H9 (cell line): ENCODE measurements around the gene AHSG. TPM values are rescaled to one million over a fixed set of nuclear protein-coding genes. Genes with fewer than 3 reads are reported as not detected.
A peak's percentile ranks its signal among the peaks of the same experiment; 100 is the strongest.
"Not testable (repeated sequence)": the region's sequence is repeated elsewhere in the genome, so short reads cannot be mapped to it uniquely, and the experiment has no call there.

ENCODE experiments used
- DNase-seq: peaks from one replicate; pipeline ENCODE4 v3.0.0-alpha.2; 2017
- H2AFZ ChIP-seq: one replicate; pipeline ENCODE4 v1.6.1; 2013; ENCODE audit warnings: mild to moderate bottlenecking, low read length, control low read depth, moderate library complexity
- H2AK5ac ChIP-seq: 2 replicates; pipeline ENCODE4 v1.6.1; 2013; ENCODE audit warnings: low read length, control low read depth, mixed read lengths; ENCODE audit not compliant: insufficient read length
- H2BK120ac ChIP-seq: one replicate; pipeline ENCODE4 v1.6.1; 2013; ENCODE audit warnings: low read depth, mild to moderate bottlenecking, low read length, control low read depth, inconsistent platforms; ENCODE audit not compliant: poor library complexity, severe bottlenecking
- H2BK12ac ChIP-seq: 2 replicates; pipeline ENCODE4 v1.6.1; 2013; ENCODE audit warnings: low read length, control low read depth, mixed read lengths, low read depth; ENCODE audit not compliant: insufficient read length
- H2BK15ac ChIP-seq: 2 replicates; pipeline ENCODE4 v1.6.1; 2013; ENCODE audit warnings: low read depth, low read length, control low read depth
- H2BK20ac ChIP-seq: one replicate; pipeline ENCODE4 v1.6.1; 2013; ENCODE audit warnings: low read depth, mild to moderate bottlenecking, low read length, control low read depth, inconsistent platforms; ENCODE audit not compliant: poor library complexity, severe bottlenecking
- H2BK5ac ChIP-seq: 2 replicates; pipeline ENCODE4 v1.6.1; 2013; ENCODE audit warnings: low read length, control low read depth, mixed read lengths; ENCODE audit not compliant: insufficient read length
- H3K14ac ChIP-seq: 2 replicates; pipeline ENCODE4 v1.6.1; 2013; ENCODE audit warnings: low read length, control low read depth; ENCODE audit not compliant: insufficient read depth
- H3K18ac ChIP-seq: 2 replicates; pipeline ENCODE4 v1.6.1; 2013; ENCODE audit warnings: low read depth, mild to moderate bottlenecking, mixed read lengths, low read length, control low read depth; ENCODE audit not compliant: insufficient read length
- H3K23ac ChIP-seq: 2 replicates; pipeline ENCODE4 v1.6.1; 2013; ENCODE audit warnings: low read length, control low read depth, mixed read lengths, low read depth; ENCODE audit not compliant: insufficient read length
- H3K23me2 ChIP-seq: 2 replicates; pipeline ENCODE4 v1.6.1; 2013; ENCODE audit warnings: low read depth, mild to moderate bottlenecking, mixed read lengths, low read length, control low read depth; ENCODE audit not compliant: insufficient read length, poor library complexity, severe bottlenecking
- H3K27ac ChIP-seq: 2 replicates; pipeline ENCODE4 v1.5.1; 2013; ENCODE audit warnings: low read length, control low read depth, mixed read lengths, low read depth; ENCODE audit not compliant: insufficient read length
- H3K27me3 ChIP-seq: 2 replicates; pipeline ENCODE4 v1.6.1; 2013; ENCODE audit warnings: low read length, control low read depth, inconsistent platforms; ENCODE audit not compliant: insufficient read depth
- H3K4ac ChIP-seq: 2 replicates; pipeline ENCODE4 v1.6.1; 2013; ENCODE audit warnings: low read depth, mild to moderate bottlenecking, control low read depth, inconsistent platforms, low read length, moderate library complexity
- H3K4me1 ChIP-seq: 2 replicates; pipeline ENCODE4 v1.6.1; 2013; ENCODE audit warnings: low read length, control low read depth, inconsistent platforms; ENCODE audit not compliant: insufficient read depth
- H3K4me2 ChIP-seq: 2 replicates; pipeline ENCODE4 v1.6.1; 2013; ENCODE audit warnings: low read length, control low read depth, mixed read lengths; ENCODE audit not compliant: insufficient read length, insufficient read depth
- H3K56ac ChIP-seq: 2 replicates; pipeline ENCODE4 v1.6.1; 2013; ENCODE audit warnings: low read depth, mild to moderate bottlenecking, mixed read lengths, low read length, control low read depth; ENCODE audit not compliant: insufficient read length
- H3K79me1 ChIP-seq: 2 replicates; pipeline ENCODE4 v1.6.1; 2013; ENCODE audit warnings: low read depth, mild to moderate bottlenecking, moderate library complexity, low read length, control low read depth, inconsistent platforms; ENCODE audit not compliant: insufficient read depth, poor library complexity, severe bottlenecking
- H3K79me2 ChIP-seq: 2 replicates; pipeline ENCODE4 v1.6.1; 2013; ENCODE audit warnings: low read length, control low read depth, inconsistent platforms; ENCODE audit not compliant: insufficient read depth
- H3K9ac ChIP-seq: 2 replicates; pipeline ENCODE4 v1.6.1; 2013; ENCODE audit warnings: low read length, control low read depth, mixed read lengths; ENCODE audit not compliant: insufficient read length; ENCODE audit errors: extremely low read depth
- H3K9me3 ChIP-seq: one replicate; pipeline ENCODE4 v1.6.1; 2013; ENCODE audit warnings: low read depth, low read length, inconsistent platforms; ENCODE audit not compliant: control insufficient read depth
- H3T11ph ChIP-seq: one replicate; pipeline ENCODE4 v1.6.1; 2013; ENCODE audit warnings: mild to moderate bottlenecking, low read length, control low read depth, inconsistent platforms
- H4K20me1 ChIP-seq: one replicate; pipeline ENCODE4 v1.6.1; 2013; ENCODE audit not compliant: control insufficient read depth, insufficient read length, insufficient read depth
- H4K5ac ChIP-seq: 2 replicates; pipeline ENCODE4 v1.6.1; 2013; ENCODE audit warnings: low read depth, mild to moderate bottlenecking, mixed read lengths, low read length, control low read depth; ENCODE audit not compliant: insufficient read length
- H4K8ac ChIP-seq: replicated peaks from 2 replicates; pipeline ENCODE4 v1.6.1; 2013; ENCODE audit warnings: low read length, control low read depth, mixed read lengths, low read depth; ENCODE audit not compliant: insufficient read length
- H4K91ac ChIP-seq: 2 replicates; pipeline ENCODE4 v1.6.1; 2013; ENCODE audit warnings: low read depth, mild to moderate bottlenecking, moderate library complexity, mixed read lengths, low read length, control low read depth; ENCODE audit not compliant: insufficient read length
- H3K27ac Mint-ChIP-seq, 3 experiments: 2 replicates in 2 of 3; 3 replicates in 1 of 3; pipeline ENCODE4 v1.8.0; 2020 to 2021; ENCODE audit warnings: mixed read lengths in 3 of 3, mild to moderate bottlenecking in 1 of 3, moderate library complexity in 1 of 3
- H3K27me3 Mint-ChIP-seq: 2 replicates; pipeline ENCODE4 v1.8.0; 2021; ENCODE audit warnings: low read depth, mild to moderate bottlenecking, moderate library complexity, mixed read lengths
- H3K36me3 Mint-ChIP-seq, 3 experiments: 2 replicates in 2 of 3; 3 replicates in 1 of 3; pipeline ENCODE4 v1.8.0; 2020 to 2021; ENCODE audit warnings: low read depth in 3 of 3, mixed read lengths in 3 of 3; ENCODE audit not compliant: insufficient read depth in 1 of 3
- H3K4me1 Mint-ChIP-seq, 2 experiments: 2 replicates each; pipeline ENCODE4 v1.8.0; 2020; ENCODE audit warnings: mixed read lengths in 2 of 2
- H3K4me3 Mint-ChIP-seq, 2 experiments: 2 replicates in 1 of 2; 3 replicates in 1 of 2; pipeline ENCODE4 v1.8.0; 2020 to 2021; ENCODE audit warnings: mild to moderate bottlenecking in 2 of 2, mixed read lengths in 2 of 2, moderate library complexity in 1 of 2
- H3K9me3 Mint-ChIP-seq, 2 experiments: 2 replicates in 1 of 2; 3 replicates in 1 of 2; pipeline ENCODE4 v1.8.0; 2020; ENCODE audit warnings: mild to moderate bottlenecking in 2 of 2, mixed read lengths in 2 of 2, moderate library complexity in 1 of 2
- CTCF ChIP-seq: fragments of 200-600 bp; sonication (generic); conservative IDR thresholded peaks from 3 replicates; pipeline ENCODE4 v1.8.0; 2021; ENCODE audit warnings: antibody characterized with exemption, mild to moderate bottlenecking
- WGBS: extraction: QIAGEN DNeasy Blood & Tissue Kit; methylation state at CpG from one replicate; pipeline ENCODE4 v1.1.7; 2013; ENCODE audit warnings: missing lambda C conversion rate, low lambda C conversion rate, mixed read lengths; ENCODE audit not compliant: insufficient read length; ENCODE audit errors: extremely low coverage; 5-methylcytosine and 5-hydroxymethylcytosine counted together
- total RNA-seq: library from RNA; stranded (reverse); gene quantifications from 2 replicates; pipeline ENCODE4 v1.2.1, GENCODE V29; 2021

Gene AHSG
- total RNA-seq, 1 experiment from 2014 or later, result not detected

- no peak within 1 kb of the TSS for H2BK20ac ChIP-seq
- no peak within 1 kb of the TSS for H4K91ac ChIP-seq
- Mint-ChIP-seq H3K36me3 (peaks cover 0 to under 1% (median under 1%) of the 10 kb centered on the region in 3 experiments; a peak in 5 of 7 replicates), H3K4me1 (peaks cover 22 to 28% of the 10 kb centered on the region in 2 experiments), H3K4me3 (peak within 1 kb of the TSS; percentile 87 to 89), H3K9me3 (no peaks in the 10 kb centered on the region), H3K27me3 (no peaks in the 10 kb centered on the region), H3K27ac (peak within 1 kb of the TSS; percentile 88 to 91 (median 91); a peak in 6 of 7 replicates)
- peak; percentile 94 for DNase-seq
- H3K23me2 ChIP-seq, result peaks cover 10% of the 10 kb centered on the region
- no peak within 1 kb of the TSS for H3K14ac ChIP-seq
- no peak within 1 kb of the TSS for H2AK5ac ChIP-seq
- no peak within 1 kb of the TSS for H2BK15ac ChIP-seq
- no peak within 1 kb of the TSS for H4K5ac ChIP-seq
- H3K23ac ChIP-seq, result no peak within 1 kb of the TSS
- peak within 1 kb of the TSS; percentile 12 for H2AFZ ChIP-seq
- peak within 1 kb of the TSS; percentile 91 for H3K4me2 ChIP-seq
- H3K4ac ChIP-seq, result no peak within 1 kb of the TSS
- H4K20me1 ChIP-seq, result peaks cover 3% of the 10 kb centered on the region
- H2BK120ac ChIP-seq, result no peak within 1 kb of the TSS
- no peaks in the 10 kb centered on the region for H3K9me3 ChIP-seq
- H3T11ph ChIP-seq, result no peak within 1 kb of the TSS
- no peaks in the 10 kb centered on the region for H3K4me1 ChIP-seq
- H3K56ac ChIP-seq, result no peak within 1 kb of the TSS
- peaks cover 7% of the 10 kb centered on the region for H3K79me2 ChIP-seq
- H3K79me1 ChIP-seq, result no peaks in the 10 kb centered on the region
- H3K18ac ChIP-seq, result peak within 1 kb of the TSS; percentile 5
- TF ChIP-seq CTCF, result no peak
- H3K9ac ChIP-seq, result peak within 1 kb of the TSS; percentile 70
- no peak within 1 kb of the TSS for H4K8ac ChIP-seq
- H3K27ac ChIP-seq, result peak within 1 kb of the TSS; percentile 24
- no CpG with 5 or more reads among the region's 66 CpGs for WGBS
- H2BK12ac ChIP-seq, result no peak within 1 kb of the TSS
- no peak within 1 kb of the TSS for H2BK5ac ChIP-seq
- H3K27me3 ChIP-seq, result no peaks in the 10 kb centered on the region
These were observed 45.6 kb upstream of the AHSG start, which contains the start of gene TBCCD1 for GRCh38 chr3:186567072-186567921. Gene TBCCD1 (minus strand): TSS chr3:186567339. CDS start chr3:186564329, 3,010 bp downstream.

GRCh38 chr3:186569361-186569760 lies 43.5 kb upstream of the AHSG start:
- Mint-ChIP-seq H3K36me3 (peaks cover 7 to 19% (median 17%) of the 10 kb centered on the region in 3 experiments; a peak in 6 of 7 replicates), H3K4me3 (peak overlapping the region; percentile 89 to 92), H3K4me1 (peaks cover 22 to 28% of the 10 kb centered on the region in 2 experiments), H3K27ac (peak overlapping the region in 2 of 3 experiments; percentile 91 to 98; a peak in 4 of 7 replicates)
- not testable (repeated sequence) for H3K23ac ChIP-seq, H3K4me1 ChIP-seq, DNase-seq, H2AK5ac ChIP-seq, H3K27me3 ChIP-seq, H4K20me1 ChIP-seq, H4K5ac ChIP-seq, H3K79me1 ChIP-seq, H4K8ac ChIP-seq, H2BK120ac ChIP-seq, H3K27ac ChIP-seq, H3K4ac ChIP-seq, H3K9me3 ChIP-seq, H3K9me3 Mint-ChIP-seq, H3K18ac ChIP-seq, H2AFZ ChIP-seq, H2BK20ac ChIP-seq, H2BK15ac ChIP-seq, H3K79me2 ChIP-seq, H2BK12ac ChIP-seq, H3K27me3 Mint-ChIP-seq, H3T11ph ChIP-seq, H2BK5ac ChIP-seq, H3K56ac ChIP-seq, H3K14ac ChIP-seq, H4K91ac ChIP-seq
- WGBS, result no CpG with 5 or more reads among the region's 11 CpGs
- peak overlapping the region; percentile 94 for H3K9ac ChIP-seq
- H3K23me2 ChIP-seq, result peaks cover 10% of the 10 kb centered on the region
- H3K4me2 ChIP-seq, result peak overlapping the region; percentile 99
